GM21529 (cell line): ENCODE measurements around the gene CARMIL3.
A peak's percentile ranks its signal among the peaks of the same experiment; 100 is the strongest.
"Not testable (repeated sequence)": the region's sequence is repeated elsewhere in the genome, so short reads cannot be mapped to it uniquely, and the experiment has no call there.

ENCODE experiments used
- ATAC-seq: cut with Tn5 transposase; IDR thresholded peaks from one replicate; pipeline ENCODE4 v1.9.1; 2021; ENCODE audit not compliant: unreplicated experiment

Gene CARMIL3

DNA sequence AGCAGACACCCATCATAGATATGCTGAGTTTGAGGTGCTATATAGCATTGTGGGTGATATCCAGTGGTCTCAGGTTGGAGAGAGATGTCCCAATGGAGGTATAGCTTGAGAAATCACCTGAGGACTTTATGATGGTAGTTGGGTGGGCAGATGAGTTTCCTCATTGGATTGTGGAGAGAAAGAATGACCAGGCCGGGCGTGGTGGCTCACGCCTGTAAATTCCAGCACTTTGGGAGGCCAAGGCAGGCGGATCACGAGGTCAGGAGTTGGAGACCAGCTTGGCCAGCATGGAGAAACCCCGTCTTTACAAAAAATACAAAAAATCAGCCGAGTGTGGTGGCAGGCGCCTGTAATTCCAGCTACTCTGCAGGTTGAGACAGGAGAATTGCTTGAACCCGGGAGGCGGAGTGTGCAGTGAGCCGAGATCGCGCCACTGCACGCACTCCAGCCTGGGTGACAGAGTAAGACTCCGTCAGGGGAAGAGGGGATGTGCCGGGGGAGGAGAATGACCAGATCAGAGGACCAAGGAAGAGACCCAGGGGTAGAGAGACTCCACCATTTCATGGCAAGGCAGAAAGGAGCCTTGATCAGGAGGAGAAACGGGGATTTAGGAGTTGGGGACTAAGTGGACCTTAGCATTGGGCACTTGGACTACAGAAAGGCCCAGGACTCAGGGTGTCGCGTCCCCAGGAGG lies 41.5 kb downstream of the CARMIL3 start:
- no peak for ATAC-seq

GRCh38 chr14:24093901-24094840 lies 42.4 kb downstream of the CARMIL3 start, which contains the start of gene PCK2:
TSS of gene PCK2 (plus strand) at chr14:24094311. CDS start at chr14:24094406, 95 bp downstream.
- peak; percentile 64 for ATAC-seq

DNA sequence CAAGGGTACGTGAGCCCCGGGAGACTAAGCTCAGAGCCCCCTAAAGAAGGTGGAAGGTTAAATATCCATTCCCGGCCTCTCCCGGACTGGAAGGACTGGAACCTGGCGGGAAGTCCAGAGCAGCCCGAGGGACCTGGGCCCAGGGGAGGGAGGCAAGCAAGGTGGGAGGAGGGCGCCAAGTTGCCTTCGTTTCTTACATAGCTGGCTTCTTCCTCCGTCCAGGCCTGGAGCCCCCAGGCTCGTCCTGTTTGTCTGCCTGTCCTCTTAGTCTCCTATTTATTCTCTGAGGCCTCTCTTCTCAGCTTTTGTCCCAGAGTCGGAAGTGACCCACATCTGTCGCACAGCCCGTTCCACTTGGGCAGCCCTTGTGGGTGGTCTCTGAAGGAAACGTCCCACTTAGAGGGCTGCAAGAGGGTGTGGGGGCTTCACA lies 43.0 kb downstream of the CARMIL3 start:
- no peak for ATAC-seq

GRCh38 chr14:24095271-24096068 lies 43.7 kb downstream of the CARMIL3 start:
- peak; percentile 69 for ATAC-seq

GRCh38 chr14:24096545-24097181 lies 44.9 kb downstream of the CARMIL3 start:
- no peak for ATAC-seq

- no peak for ATAC-seq
Observed at GRCh38 chr14:24098229-24098926, 46.6 kb downstream of the CARMIL3 start.

- ATAC-seq = no peak
Observed at GRCh38 chr14:24098927-24099813, 47.4 kb downstream of the CARMIL3 start.

GRCh38 chr14:24100197-24100981 lies 48.6 kb downstream of the CARMIL3 start:
- ATAC-seq = no peak

DNA sequence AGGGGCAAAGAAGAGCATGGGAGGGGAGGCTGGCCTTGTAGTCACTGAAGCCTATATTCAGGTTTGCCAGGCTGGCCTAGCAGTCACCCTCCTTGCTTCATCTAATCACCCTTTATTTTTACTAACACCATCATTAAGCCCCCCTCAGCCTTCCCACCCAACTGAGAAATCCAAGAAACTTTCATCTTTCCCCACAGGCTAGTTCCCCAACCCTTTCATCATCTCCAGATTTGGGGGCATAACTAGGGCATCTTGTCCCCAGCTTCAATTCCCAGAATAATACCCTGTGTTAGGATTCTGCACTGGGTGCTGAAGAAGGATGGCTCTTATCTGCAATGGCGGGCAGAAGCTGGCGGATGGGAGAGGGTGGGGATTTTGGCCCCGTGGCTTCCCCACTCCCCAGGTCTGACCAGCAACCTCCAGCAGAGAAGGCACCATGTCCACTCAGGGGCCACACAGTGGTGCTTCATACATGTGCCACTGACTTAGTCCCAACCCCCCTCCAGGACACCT lies 49.2 kb downstream of the CARMIL3 start:
- no peak for ATAC-seq

DNA sequence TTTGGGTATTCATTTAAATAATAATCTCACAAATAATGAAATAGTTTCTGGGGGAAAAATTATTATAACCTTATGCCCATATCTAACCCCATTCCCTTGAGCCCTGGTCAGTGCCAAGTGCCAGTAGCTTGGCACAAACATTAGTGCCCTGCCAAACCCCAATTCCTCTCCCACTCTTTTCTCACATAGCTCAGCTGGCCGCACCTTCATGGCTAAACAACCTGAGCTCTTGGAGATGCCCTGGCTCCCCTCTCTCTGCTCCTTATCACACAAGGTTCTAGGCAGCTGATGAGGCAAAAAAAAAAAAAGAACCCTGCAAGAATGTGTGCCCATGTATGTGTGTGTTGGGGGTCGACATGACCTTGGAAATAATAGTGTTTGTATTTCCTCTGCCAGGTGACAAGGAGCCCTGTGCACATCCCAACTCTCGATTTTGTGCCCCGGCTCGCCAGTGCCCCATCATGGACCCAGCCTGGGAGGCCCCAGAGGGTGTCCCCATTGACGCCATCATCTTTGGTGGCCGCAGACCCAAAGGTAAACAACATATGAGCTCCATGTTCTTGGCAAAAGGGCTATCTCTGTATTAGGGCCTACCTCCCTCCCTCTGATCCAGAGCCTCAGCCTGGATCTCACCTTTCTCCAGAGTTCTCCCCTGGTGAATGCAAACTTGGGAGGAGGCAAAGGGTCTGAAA lies 50.7 kb downstream of the CARMIL3 start:
- no peak for ATAC-seq

DNA sequence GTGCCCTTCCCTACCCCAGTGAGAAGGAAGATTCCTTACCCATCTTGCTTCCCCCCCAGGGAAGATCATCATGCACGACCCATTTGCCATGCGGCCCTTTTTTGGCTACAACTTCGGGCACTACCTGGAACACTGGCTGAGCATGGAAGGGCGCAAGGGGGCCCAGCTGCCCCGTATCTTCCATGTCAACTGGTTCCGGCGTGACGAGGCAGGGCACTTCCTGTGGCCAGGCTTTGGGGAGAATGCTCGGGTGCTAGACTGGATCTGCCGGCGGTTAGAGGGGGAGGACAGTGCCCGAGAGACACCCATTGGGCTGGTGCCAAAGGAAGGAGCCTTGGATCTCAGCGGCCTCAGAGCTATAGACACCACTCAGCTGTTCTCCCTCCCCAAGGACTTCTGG lies 51.6 kb downstream of the CARMIL3 start:
- ATAC-seq = no peak

DNA sequence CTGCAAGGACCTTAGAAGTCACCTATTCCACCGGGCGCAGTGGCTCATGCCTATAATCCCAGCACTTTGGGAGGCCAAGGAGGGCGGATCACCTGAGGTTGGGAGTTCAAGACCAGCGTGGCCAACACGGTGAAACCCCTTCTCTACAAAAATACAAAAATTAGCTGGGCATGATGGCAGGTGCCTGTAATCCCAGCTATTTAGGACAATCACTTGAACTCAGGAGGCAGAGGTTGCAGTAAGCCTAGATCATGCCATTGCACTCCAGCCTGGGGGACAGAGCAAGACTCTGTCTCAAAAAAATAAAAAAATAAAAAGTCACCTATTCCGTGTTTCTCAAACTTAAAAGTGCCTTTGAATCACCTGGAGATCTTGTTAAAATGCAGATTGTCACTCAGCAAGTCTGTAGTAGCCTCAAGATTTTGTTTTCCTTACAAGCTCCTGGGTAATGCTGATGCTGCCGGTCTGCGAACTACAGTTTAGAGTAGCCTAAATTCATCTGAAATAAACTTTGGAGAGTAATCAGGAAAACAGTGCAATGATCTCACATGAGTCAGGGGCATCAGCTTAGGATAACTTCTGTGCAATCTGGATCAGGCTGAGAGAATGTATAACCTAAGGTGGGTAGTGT lies 53.9 kb downstream of the CARMIL3 start:
- ATAC-seq = not testable (repeated sequence)

- ATAC-seq = no peak
Observed at GRCh38 chr14:24106672-24107271, 55.0 kb downstream of the CARMIL3 start.

GRCh38 chr14:24108336-24108874 lies 56.6 kb downstream of the CARMIL3 start:
- ATAC-seq = peak; percentile 30

DNA sequence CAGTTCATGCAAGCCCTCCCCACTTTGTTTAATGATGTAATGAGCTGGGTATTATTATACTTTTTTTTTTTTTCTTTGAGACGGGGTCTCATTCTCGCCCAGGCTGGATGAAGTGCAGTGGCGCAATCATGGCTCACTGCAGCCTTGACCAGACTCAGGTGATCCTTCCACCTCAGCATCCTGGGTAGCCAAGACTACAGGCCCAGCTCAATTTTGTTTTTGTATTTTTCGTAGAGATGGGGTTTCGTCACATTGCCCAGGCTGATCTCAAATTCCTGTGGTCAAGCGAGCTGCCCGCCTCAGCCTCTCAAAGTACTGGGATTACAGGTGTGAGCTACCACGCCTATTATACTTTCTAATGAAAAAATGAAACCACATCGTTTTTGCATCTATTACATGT lies 58.3 kb downstream of the CARMIL3 start:
- ATAC-seq = no peak

- ATAC-seq = no peak
Observed at GRCh38 chr14:24110523-24110922, 58.7 kb downstream of the CARMIL3 start.
